ENCODE results near the gene ATRIP.

ATRIP gene

DNA sequence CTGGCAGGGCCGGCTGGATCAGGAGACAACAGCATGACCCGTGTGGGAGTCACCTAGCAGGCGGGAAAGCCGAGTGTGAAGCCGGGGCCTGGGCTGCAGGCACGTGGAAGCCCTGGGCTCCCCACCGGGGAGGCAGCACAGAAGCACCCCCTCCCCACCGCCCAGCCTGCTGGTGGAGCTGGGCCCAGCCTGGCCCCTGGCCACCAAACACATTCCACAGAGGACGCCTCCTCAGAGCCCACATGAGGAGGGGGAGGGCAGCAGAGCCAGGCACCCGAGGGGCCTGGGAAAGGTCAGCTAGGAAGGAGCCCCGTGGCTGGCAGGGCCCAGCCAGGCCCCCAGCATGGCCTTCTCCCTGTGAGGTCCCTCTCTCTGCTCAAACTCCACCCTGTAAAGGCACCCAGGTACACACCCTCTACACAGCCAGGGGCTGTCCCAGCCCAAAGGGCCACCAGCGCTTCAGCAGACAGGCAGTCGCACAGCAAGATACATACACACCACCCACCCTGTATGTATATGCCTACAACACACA lies 21.2 kb upstream of the ATRIP start:
- DNase-seq, result peak; percentile 33

DNA sequence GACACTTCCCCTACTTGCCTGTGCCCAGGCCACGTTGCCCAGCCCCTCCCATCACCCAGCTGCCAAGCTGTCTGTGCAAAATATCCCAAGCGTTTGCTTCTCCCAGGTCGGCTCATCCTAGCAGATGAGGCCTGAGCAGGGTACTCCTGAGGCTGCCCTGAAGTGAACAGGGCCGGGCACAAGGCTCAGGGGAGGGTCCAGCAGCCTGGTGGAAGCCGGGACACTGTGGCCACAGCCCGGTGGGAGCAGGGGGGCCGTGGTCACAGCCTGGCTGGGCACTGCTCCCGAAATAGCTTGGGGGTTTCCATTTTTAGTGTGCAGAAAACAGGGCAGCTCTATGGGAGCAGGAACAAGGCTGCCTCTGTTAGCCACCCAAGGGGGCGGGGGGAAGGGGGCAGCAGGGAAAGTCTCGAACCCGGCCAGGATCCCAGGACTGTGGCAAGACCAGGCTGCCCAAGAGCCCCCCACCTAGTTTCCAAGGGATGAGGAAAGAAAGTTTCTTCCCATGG lies 20.1 kb upstream of the ATRIP start:
- no peak for DNase-seq

DNA sequence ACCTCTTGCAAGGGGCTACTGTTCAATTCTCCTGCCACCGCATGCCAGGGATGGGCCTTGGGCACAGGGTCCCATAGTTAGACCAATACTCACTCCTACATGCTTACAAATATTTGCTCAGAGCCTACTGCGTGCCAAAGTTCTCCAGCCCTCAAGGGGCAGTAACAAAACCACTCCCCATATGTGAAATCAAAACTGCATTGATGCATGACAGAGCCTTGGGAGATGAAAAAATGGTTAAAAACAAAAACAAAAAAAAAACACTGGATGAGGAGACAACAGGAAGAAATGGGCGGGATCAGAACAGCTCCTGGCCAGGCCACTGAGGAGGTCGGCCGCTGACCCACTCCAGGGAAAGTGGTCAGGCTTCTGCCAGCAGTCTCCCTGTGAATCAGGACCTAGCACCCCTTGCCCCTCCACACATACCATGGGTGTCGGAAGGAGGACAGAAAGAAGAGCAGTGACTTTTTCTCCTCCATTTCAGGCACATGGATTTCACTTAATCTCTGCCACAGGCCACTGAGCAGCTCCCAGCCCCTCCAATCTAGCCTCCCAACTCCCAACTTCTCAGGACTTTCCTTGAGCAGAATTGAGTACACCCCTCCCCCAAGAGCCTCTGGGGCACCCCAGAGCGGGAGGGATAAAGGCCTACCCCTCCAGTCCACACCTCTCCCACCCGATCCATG lies 19.4 kb upstream of the ATRIP start:
- DNase-seq, result no peak

DNA sequence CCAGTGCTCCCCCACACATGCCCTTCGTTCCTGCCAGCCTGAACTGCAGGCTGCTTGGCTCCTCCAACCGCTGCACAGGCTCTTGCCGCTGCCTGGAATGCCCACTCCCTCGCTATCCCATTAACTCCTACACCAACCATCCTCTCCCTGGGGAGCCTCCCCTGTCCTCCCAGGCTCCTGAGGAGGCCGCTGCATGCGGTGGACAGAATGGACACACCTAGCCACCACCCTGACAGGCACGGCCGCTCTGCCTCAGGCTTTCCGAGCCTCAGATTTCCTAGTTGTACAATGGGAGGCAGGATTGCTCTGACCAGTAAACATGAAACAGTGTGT lies 18.9 kb upstream of the ATRIP start:
- DNase-seq, result no peak

DNA sequence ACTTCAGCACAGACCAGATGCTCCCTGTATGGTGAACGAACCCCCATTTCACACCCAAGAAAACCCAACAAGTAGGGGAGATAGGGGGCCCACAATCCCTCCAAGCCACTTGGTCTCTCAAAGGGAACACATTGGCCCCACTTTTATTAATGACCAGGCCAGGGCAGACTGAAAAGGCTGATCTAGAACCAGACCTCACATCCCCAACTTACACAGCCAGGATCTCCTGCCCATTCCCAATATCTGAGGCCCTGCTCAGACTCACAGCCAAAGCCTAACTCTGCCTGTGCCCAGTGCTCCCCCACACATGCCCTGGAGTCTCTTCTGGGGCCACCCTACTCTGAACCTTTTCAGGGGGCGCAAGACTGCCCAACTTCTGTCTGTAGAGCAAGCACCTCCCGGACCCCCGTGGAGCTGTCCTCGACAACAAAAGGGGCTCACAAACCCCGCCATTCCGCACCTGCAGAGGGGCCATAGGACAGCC lies 18.4 kb upstream of the ATRIP start:
- no peak for DNase-seq

DNA sequence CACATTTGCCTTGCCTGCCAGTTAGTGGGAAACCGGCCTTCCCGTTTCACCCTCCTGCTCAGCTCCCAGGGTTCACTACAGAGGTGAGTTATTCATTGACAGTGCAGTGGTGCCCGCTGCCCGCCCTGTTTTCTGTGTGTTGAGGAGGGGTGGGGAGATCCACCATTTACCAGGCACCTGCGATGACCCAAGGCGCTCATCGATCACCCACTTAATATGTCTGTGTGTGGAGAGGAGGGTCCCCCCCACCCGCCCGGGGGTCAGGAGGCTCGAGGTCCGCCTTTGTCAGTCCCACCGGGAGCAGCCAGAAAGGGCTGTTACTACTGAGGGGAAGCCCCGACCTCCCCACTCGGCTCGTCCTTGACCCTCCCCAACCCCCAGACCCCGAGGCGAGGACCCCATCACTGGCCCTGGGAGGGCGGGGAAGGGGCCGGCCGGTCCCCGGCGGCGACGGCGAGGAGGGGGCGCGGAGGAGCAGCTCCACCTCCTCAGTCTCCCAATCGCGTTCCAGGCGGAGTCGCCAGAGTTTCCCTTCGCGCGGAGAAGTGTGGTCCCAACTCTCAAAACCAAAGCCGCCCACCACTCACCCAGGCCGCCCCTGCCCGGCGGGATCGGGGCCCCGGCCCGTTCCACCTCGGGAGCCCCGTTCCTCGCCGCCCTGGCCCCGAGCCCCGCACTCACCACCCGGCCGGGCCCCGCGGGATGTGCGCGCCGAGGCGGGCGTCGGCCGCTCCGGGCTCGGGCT lies 17.8 kb upstream of the ATRIP start:
- DNase-seq, result peak; percentile 28

DNA sequence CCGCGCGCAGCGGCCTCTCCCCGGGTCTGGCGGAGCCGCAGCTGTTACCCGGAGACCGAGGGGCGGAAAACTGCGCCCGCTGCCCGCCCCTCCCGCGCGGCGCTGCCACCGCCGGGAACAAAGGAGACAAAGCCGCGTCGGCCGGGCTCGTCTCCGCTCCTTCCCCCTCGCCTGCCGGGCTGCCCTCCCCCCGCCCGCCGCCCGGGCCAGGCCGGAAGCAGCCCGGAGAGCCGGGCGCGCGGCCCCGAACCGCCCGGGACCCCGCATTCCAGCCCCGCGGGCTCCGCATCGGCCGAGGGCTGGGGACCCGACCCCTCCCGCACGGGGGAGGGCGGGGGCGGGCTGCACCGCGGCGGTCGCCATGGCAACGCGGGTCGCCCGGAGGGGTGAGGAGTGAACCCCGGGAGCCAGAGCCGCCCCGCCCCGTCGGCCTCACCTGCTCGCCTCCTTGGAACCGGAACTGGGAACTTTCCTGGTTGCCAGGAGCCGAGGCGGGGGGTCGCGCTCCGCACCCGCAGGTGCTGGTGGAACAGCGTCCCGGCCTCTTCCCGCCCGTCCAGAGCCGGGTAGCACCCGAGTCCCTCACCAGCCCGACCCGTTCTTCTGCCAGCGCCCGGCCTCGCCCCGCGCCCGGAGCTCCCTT lies 17.1 kb upstream of the ATRIP start:
- DNase-seq, result peak; percentile 46

DNA sequence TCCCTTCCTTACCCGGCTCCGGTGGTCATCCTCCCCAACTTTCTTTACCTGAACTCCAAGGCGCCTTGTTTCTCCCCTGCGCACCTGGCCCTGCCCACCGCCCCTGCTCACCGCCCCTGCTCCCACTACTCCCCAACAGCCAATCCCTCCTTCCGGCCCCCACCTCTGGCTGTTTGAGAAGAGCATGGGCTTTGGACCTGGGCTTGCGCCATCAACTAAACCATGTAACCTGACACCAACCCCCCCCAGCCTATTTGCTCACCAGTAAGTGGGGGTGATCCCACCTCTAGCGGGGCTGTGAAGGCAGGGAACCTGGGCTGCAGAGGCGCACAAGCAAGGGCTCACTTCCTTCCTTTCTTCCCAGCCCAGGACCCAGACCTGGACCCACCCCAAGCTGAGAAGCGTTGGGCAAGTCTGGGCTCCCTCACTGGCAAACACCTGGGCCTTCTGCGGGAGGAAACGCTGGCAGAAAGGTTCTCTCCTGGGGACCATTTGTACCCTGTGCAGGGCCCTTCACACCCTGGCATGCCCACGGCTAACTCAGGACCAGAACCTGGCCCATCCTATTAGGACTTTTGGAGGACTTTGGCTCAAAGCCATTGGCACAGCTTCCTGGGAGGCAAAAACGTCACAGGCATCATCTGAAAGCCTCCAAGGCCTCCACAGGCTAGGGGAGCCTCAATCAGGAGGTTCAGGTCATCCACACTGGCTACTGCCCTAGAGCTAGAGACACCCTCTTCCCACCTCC lies 16.4 kb upstream of the ATRIP start, which contains the start of gene PLXNB1:
Gene PLXNB1, minus strand, starts transcription at position 127 of the 748 bp plus-strand sequence. CDS start 5,475 bp downstream, outside the sequence.
- DNase-seq, result peak; percentile 49

DNA sequence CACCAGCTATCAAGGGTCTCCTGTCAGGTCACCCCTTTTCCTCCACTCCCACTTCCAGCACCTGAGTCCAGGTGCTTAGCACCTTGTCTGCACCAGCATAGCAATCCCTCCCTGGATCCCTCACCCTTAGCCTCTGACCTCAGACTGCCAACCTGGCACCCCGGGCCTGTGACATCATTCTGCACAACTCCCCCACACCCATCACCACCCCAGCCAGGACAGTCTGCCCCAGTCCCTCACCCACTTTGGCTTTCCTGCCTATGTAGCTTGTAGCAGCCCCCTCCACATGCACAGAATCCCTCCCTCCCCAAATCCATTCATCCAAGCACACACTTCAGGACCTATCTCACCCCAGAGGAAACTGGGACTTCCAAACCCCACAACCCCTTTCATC lies 15.8 kb upstream of the ATRIP start:
- DNase-seq, result no peak

DNA sequence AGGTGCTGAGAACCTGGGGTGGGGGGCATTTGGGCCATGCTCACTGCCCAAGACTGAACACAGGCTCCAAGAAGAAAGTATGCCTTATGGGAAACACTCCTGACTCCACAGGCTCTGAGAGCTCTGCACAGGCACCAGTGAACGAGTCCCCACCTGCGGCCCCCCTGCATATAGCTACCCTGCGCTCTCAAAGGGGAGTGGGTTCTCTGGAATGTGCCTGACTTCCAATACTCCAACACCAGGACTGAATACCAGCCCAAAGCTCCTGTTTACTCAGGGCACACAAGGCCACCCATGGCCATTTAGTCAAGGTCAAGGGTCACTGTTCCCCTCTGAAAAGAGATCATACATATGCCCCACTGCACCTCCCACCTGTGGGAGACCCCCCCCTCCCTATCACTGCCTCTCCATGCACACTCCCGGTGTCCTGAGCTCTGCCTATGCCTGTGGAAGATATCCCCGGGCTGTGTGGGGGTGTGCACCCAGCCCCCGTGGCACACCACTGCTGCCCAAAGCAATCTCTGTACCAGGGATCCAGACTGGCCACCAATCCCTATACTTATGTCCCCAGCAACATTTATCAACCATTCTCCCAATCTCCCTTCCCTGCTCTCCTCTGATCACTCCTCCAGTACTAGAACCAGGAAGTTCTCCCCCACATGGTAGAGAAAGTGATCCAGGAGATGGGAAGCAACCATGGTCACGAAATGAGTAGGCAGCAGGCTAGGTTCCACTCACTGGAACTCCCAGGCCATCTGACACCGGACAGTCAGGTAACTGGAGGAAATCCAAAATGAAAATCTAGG lies 15.1 kb upstream of the ATRIP start:
- no peak for DNase-seq

DNA sequence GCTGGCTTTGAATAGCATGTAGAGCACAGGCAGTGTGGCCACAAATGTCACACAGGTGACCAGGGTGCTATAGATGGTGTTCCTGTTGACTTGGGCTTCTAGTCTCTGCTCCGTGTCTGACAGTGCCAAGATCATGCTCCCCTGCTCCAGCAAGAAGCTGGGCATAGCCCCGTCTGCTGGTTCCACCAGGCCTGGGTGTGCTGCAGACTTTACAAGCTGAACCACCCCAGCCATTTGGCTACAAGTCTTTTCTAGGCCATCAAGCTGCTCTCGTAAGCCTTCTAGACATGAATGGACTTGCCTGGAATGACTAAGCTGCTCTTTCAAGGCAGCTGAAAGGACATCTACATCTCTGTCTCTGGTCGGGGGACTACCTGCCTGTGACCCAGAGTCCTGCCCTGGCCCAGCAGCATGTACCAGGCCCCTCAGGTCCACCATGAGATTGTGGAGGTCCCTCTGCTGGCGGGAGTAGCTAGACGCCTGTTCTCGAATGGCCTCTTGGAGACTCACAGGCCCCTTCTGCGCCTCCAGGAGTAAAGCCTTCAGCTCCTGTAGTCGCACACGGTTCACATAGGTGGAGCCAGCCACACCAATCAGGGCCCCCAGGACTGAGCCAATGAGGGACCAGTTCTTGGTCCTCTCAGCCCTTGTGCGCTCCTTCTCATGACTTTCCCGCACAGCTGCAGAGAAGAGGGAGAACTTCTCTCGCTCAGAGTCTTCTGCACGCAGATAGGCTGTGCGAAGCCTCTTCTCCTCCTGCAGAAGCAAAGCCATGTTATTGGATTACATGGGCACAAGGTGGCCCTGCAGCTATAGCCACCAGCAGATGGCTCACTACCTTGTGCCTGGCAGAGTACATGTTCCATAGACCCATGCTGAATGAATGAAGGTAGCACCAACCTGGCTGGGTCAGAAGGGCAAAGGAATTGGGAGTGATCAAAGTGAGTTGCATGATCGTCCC lies 13.8 kb upstream of the ATRIP start:
- no peak for DNase-seq

DNA sequence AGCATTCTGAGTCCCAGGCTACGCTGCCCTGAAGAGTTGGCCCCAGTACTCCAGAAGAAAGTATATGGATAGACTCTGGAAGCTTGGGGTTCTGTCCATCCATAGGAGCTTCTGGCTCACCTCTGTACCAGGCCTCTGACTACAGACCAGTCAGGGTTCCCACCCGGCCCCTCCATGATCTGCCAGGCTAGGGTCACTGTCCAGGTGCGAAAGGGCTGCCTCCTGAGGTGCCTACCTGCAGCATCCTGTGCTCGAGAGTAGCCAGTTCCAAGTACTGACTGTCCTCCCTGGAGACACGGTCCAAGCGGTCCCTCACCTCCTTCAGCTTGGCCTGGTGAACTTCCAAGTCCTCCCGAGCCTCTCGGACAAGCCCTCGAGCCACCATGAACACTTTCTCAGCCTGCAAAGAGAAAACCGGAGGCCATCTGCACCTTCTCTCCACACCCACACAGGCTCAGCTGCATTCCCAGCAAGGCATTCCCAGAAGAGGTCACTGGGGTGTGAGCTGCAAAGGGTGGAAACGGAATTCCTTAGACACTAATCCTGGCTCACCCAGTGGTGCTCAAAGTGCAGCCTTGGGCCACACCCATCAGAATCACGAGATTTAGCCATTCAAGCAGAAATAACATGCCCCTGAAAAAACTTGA lies 12.9 kb upstream of the ATRIP start:
- no peak for DNase-seq

DNA sequence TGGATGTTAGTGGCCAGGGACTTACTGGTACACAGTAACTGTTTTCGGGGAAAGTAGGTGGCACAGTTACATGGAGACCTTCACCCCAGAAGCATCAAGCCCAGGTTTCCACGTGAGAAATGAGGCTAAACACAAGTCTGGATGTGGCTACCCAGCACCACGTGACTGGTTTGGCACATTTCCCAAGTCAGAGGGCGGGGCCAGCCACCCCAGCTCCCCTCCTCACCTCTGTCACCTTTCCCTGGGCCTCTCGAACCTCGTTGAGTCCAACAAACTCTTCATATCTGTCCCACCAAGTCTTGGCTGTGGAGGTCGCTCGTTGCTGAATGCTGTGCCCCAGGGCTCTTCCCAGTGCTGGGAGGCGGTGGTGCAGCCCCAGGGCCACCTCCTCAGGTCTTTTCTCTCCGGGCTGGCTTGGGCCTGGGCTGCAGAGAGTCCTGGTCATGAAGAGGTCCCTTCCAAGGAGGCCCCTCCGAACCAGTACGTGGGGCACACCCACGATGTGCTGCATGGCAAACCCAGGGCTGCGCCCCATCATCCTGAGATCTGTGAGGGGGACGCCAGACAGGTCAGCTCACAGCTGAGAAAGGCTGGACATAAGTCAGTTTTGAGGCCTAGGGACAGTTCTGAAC lies 11.8 kb upstream of the ATRIP start:
- DNase-seq, result no peak

DNA sequence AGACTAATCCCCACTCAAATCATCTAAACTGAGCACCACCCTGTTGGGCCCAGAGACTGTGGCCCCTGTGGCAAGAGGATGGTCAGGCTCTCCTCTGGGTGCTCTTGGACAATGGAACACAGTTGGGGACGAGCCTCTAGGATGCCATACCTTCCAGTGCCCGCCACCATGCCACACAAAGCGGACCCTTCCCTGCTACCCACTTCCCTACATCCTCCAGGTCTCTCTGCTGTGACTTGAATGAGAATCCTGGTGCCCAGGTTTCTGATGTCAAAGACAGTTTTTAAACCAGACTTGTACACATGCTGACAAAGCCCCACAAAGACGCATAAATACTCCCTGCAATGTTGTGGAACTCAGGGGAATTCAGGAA lies 11.3 kb upstream of the ATRIP start:
- no peak for DNase-seq

DNA sequence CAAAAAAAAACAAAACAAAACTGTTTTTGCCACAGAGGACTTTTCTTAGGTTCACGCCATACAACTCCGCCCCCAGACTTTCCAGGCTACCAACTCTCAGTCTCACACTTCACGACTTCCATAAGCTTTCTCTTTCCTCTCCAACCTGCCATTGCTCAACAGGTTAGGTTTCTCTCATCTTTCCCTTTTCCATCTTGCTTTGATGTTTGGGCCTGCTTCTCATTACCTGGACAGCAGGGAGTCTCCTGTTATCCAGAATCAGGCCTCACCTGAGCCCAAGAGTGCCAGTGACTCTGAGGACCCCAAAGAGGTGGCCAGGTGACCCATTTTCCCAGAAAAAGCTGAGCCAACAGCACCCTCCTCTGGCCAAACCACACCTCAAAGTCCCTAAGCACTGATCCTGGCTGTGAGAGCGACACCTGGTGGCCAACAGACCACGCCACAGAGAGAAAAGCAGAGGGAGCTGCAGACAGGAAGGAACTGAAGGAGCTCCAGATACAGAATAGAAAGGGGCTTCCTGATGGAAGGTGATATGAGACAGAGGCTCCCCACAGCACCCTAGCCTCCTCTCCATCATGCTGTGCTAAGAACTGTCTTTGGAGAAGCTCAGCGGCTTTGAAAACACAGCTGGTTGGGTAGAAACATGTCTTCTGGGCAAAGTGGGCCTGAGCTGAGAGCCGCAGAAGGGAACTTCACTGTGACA lies 10.6 kb upstream of the ATRIP start:
- DNase-seq, result peak; percentile 80

DNA sequence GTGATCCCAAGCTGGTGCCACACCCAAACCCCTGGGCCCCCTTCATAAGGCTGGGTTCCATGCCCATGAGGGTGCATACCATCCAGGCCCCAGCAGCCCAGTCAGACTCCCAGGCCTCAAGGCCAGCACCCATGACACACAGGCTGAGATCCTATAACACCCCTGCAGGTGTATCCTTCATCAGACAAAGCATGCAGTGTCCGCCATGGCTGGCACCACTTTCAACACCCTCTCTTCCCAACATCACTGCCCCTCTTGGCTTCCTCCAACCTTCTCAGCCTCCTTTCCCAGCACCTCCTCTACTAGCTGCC lies 10.1 kb upstream of the ATRIP start:
- no peak for DNase-seq

DNA sequence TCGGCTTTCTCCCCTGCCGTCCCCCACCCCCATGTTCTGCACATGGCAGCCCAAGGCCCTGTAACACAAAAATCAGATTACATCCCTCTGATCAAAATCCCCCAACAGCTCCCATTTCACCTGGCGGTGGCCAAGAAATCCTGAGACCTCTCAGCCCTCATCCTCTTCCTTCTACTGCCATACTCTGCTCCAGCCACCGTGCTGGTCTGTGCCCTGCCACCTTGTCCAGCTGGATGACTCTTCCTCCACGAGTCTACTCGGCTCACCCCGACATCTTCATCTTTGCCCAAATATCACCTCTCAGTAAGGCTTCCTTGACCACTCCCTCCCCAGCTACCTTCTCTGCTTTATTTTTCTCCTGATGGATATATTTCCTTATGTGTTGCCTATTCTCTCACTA lies 9.7 kb upstream of the ATRIP start:
- no peak for DNase-seq

DNA sequence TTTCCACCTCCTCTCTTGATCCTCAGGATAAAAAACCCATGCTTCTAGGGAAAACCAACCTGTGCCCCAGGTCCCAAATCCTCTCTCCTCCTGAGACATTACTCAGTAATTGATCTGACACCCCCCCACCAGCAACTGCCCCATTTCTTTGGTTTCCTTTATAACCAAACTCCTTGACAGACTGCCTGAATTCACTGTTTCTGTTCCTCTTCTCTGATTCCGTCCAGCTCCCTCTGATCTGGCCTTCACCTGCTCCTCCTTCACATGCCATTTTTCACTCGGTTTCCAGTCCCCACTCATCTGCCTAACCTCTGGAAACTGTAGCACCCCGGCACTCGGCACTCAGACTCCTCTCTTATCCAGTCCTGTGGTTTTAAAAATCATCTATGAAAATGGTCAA lies 8.7 kb upstream of the ATRIP start:
- DNase-seq, result no peak

Measured in fibroblast of skin of scalp (primary cell).